ENCODE results near the gene MOB2. TPM values are rescaled to one million over a fixed set of nuclear protein-coding genes. Genes with fewer than 3 reads are reported as not detected.

Gene MOB2
- total RNA-seq, 1 experiment from 2014 or later = 21.0 TPM

Other genes starting within 250 kb of the MOB2 start
- gene TOLLIP, start 177.1 kb downstream of the MOB2 start, total RNA-seq (2014; rRNA removed; shearing (Covaris generic)) = 7.6 and 16.3 TPM in 2 replicates
- 0.17 TPM in 1 of 2 replicates, not detected in the other for gene BRSK2, start 96.8 kb downstream of the MOB2 start, total RNA-seq (2014; rRNA removed; shearing (Covaris generic))
- gene DUSP8, start 85.5 kb upstream of the MOB2 start, total RNA-seq (2014; rRNA removed; shearing (Covaris generic)) = 0.69 and 1.2 TPM in 2 replicates
- not detected in 2 replicates for gene KRTAP5-1, start 98.5 kb upstream of the MOB2 start, total RNA-seq (2014; rRNA removed; shearing (Covaris generic))
- not detected in 2 replicates for gene KRTAP5-2, start 111.5 kb upstream of the MOB2 start, total RNA-seq (2014; rRNA removed; shearing (Covaris generic))
- not detected in 2 replicates for gene KRTAP5-3, start 121.7 kb upstream of the MOB2 start, total RNA-seq (2014; rRNA removed; shearing (Covaris generic))
- not detected in 2 replicates for gene KRTAP5-4, start 135.4 kb upstream of the MOB2 start, total RNA-seq (2014; rRNA removed; shearing (Covaris generic))
- not detected in 2 replicates for gene KRTAP5-5, start 143.0 kb upstream of the MOB2 start, total RNA-seq (2014; rRNA removed; shearing (Covaris generic))
- gene KRTAP5-6, start 210.4 kb upstream of the MOB2 start, total RNA-seq (2014; rRNA removed; shearing (Covaris generic)) = not detected in 2 replicates